Limb (tissue), 2 donors: ENCODE results near the gene SCD5.

Source experiments
- DNase-seq, 2 donors: peaks; one replicate each; pipeline ENCODE4 v3.0.0-alpha.2; 2016; ENCODE audit errors: extremely low spot score in 2 of 2

The SCD5 gene

GRCh38 chr4:82593411-82593810, 205.2 kb downstream of the SCD5 start:
- no peak for DNase-seq

DNA sequence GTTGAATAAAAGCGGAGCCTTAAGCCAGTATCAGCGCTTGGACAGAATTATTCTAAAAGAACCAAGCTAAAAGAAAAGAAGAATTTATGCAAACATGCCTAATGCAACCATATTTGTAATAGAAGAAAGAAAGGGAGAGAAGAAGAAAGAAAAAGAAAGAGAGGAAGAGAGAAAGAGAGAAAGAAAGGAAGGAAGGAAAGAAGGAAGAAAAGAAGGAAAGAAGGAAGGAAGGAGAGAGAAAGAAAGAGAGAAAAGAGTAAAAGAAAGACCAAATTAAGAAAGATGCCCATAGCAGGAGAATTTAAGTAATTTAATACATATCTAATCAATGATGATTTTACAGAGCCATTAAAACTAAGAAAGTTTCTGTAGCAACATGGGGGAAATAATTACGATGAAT, 206.0 kb downstream of the SCD5 start:
- no peak for DNase-seq

DNA sequence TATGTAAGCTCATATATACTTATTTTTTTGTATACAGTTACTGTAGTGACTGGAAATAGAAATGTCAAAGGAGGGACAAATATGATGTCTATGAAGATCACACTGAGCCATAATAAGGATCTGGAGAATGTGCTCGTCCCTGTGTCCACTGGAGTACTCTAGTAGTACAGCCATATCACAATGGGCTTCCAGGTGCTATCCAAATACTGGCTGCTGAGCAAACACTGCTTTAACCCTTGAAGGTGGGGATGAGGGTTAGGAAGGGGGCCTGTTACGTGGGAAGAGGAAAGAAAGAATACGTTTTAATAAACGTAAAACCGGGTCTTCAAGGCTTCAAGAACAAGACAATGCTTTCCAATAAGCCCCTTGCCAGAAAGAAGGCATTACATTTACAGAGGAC, 207.0 kb downstream of the SCD5 start:
- no peak for DNase-seq

DNA sequence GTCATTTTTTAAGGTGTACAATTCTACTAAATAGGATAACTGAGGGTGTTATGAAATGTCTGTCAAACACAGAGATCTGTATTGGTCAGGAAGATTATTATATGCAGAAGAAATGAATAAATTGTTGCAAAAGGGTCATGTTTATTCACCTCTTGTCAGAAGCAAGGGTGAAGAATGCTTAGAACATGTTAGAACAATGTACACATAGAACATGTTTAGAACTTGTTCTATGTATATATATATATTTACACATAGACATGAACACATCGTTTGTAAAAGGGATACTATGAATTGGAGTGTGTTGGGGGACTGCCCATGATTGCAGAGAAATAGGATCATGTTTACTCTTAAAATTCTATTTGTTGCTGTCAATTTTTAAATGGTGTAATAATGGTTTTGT, 208.8 kb downstream of the SCD5 start:
- no peak for DNase-seq

- no peak for DNase-seq
Measured at GRCh38 chr4:82588771-82589270, 209.8 kb downstream of the SCD5 start.

DNA sequence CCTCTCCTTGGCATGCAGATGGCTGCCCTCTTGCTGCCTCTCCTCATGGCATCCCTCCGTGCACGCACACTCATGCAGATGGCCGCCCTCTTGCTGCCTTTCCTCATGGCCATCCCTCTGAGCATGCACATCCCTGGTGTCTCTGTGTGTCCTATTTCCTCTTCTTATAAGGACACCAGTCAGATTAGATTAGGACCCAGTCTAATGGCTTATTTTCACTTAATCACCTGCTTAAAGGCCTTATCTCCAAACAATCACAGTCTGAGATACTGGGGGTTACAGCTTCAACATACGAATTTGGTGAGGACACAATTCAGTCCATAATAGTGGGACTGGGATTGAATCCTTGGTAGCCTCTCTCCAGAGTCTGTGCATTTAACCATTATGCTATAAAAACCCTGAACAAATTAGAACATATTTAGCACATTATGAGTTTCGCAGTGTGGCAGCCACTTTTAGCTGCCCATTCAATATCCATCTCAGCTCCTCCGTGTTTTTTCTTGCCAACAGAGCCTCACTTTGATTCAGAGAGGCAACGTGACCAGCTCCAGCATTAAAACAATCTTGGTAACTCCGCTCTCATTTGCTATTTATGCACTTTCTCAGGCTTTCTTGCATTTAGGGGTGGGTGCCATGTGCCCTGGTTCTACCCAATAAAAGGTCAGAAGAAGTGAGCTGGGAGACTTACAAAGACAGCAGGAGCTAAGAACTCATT, 210.6 kb downstream of the SCD5 start:
- DNase-seq: no peak

- no peak for DNase-seq
Measured at GRCh38 chr4:82585690-82586435, 212.7 kb downstream of the SCD5 start.

- DNase-seq: no peak
Measured at GRCh38 chr4:82584931-82585330, 213.7 kb downstream of the SCD5 start.

GRCh38 chr4:82583897-82584587, 214.6 kb downstream of the SCD5 start:
- DNase-seq: no peak

- DNase-seq: no peak
Measured at GRCh38 chr4:82579932-82580331, 218.7 kb downstream of the SCD5 start.
